ENCODE data around the gene RAB15.
A peak's percentile ranks its signal among the peaks of the same experiment; 100 is the strongest.

The RAB15 gene

GRCh38 chr14:64965356-64966000, 6.7 kb downstream of the RAB15 start:
- TF ChIP-seq REST (IDR thresholded peaks at IDR 0.05; ENCODE audit: low read depth), result no peak
- TF ChIP-seq EGR1 (IDR thresholded peaks at IDR 0.05), result no peak
- TF ChIP-seq CREB1 (IDR thresholded peaks at IDR 0.05; ENCODE audit: low read depth), result no peak
- no peak for TF ChIP-seq USF1 (IDR thresholded peaks at IDR 0.05)
- TF ChIP-seq MAX (IDR thresholded peaks at IDR 0.05), result no peak
- no peak for TF ChIP-seq TAF1 (IDR thresholded peaks at IDR 0.05; ENCODE audit: low read depth)
- TF ChIP-seq YY1 (IDR thresholded peaks at IDR 0.05; ENCODE audit: low read depth), result no peak
- no peak for TF ChIP-seq CEBPB (IDR thresholded peaks at IDR 0.05)
- TF ChIP-seq TEAD4 (IDR thresholded peaks at IDR 0.05), result no peak
- no peak for TF ChIP-seq TCF12 (IDR thresholded peaks at IDR 0.05; ENCODE audit: low read depth)
- no peak for TF ChIP-seq RAD21 (IDR thresholded peaks at IDR 0.05; ENCODE audit: low read depth)
- no peak for TF ChIP-seq EP300 (IDR thresholded peaks at IDR 0.05; ENCODE audit: borderline replicate concordance)
- no peak for TF ChIP-seq FOXM1 (IDR thresholded peaks at IDR 0.05; ENCODE audit: borderline replicate concordance, low read depth)
- no peak for TF ChIP-seq NFIC (IDR thresholded peaks at IDR 0.05)
- TF ChIP-seq ZBTB7A (IDR thresholded peaks at IDR 0.05; ENCODE audit: low read depth), result no peak

GRCh38 chr14:64963611-64964010, 8.5 kb downstream of the RAB15 start:
- TF ChIP-seq CEBPB (IDR thresholded peaks at IDR 0.05), result no peak
- TF ChIP-seq CREB1 (IDR thresholded peaks at IDR 0.05; ENCODE audit: low read depth), result no peak
- no peak for TF ChIP-seq RAD21 (IDR thresholded peaks at IDR 0.05; ENCODE audit: low read depth)
- no peak for TF ChIP-seq TAF1 (IDR thresholded peaks at IDR 0.05; ENCODE audit: low read depth)
- TF ChIP-seq REST (IDR thresholded peaks at IDR 0.05; ENCODE audit: low read depth), result no peak
- TF ChIP-seq EP300 (IDR thresholded peaks at IDR 0.05; ENCODE audit: borderline replicate concordance), result no peak
- no peak for TF ChIP-seq YY1 (IDR thresholded peaks at IDR 0.05; ENCODE audit: low read depth)
- TF ChIP-seq MAX (IDR thresholded peaks at IDR 0.05), result no peak
- no peak for TF ChIP-seq EGR1 (IDR thresholded peaks at IDR 0.05)
- TF ChIP-seq FOXM1 (IDR thresholded peaks at IDR 0.05; ENCODE audit: borderline replicate concordance, low read depth), result no peak
- TF ChIP-seq USF1 (IDR thresholded peaks at IDR 0.05), result no peak
- TF ChIP-seq TCF12 (IDR thresholded peaks at IDR 0.05; ENCODE audit: low read depth), result no peak
- no peak for TF ChIP-seq ZBTB7A (IDR thresholded peaks at IDR 0.05; ENCODE audit: low read depth)
- TF ChIP-seq TEAD4 (IDR thresholded peaks at IDR 0.05), result no peak
- no peak for TF ChIP-seq NFIC (IDR thresholded peaks at IDR 0.05)

GRCh38 chr14:64960762-64961276, 11.3 kb downstream of the RAB15 start:
- TF ChIP-seq TCF12 (IDR thresholded peaks at IDR 0.05; ENCODE audit: low read depth) (0 out of 2 replicates have a peak, but pooled peaks have one; percentile 44), NFIC (IDR thresholded peaks at IDR 0.05) (peak; percentile 23; the same call in 1 of the 2 replicates), REST (IDR thresholded peaks at IDR 0.05; ENCODE audit: low read depth) (no peak), MAX (IDR thresholded peaks at IDR 0.05) (no peak), RAD21 (IDR thresholded peaks at IDR 0.05; ENCODE audit: low read depth) (peak; percentile 32; the same call in 1 of the 2 replicates), USF1 (IDR thresholded peaks at IDR 0.05) (no peak), FOXM1 (IDR thresholded peaks at IDR 0.05; ENCODE audit: borderline replicate concordance, low read depth) (no peak)

Data from Ishikawa (cell line).